ENCODE results near the gene AP2A2.

DNA sequence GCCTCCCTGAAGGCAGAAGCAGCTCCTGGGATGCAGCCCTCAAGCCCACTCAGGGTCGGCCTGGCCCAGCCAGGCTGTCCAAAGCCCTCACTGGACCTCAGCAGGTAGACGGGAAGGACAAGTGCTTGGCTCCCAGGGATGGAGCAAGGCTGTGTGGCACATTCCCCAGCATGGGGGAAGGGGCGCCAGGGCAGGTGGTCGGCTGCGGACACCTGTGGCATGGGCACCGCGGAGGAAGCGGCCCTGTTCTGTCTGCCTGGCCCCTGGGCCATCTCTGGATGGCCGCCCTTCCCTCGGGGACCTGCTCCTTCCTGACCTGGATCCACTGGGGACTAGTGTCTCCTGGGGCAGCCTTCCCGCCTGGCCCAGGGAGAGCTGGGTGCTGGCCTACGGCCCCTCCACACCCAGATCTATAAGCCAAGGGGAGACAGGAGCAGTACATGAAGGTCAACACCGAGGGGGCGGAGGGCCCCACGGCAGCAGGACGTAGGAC is 41.0 kb upstream of the AP2A2 start:
- TF ChIP-seq FOS (IDR thresholded peaks at IDR 0.05; ENCODE audit: low read depth, low read length) (no peak), POLR2A (IDR thresholded peaks at IDR 0.05; ENCODE audit: low read depth, low read length) (no peak), RCOR1 (IDR thresholded peaks at IDR 0.05; ENCODE audit: insufficient replicate concordance, low read length) (no peak), USF2 (IDR thresholded peaks at IDR 0.05; ENCODE audit: low read depth, low read length) (no peak)
- TF ChIP-seq, protein P1, sequence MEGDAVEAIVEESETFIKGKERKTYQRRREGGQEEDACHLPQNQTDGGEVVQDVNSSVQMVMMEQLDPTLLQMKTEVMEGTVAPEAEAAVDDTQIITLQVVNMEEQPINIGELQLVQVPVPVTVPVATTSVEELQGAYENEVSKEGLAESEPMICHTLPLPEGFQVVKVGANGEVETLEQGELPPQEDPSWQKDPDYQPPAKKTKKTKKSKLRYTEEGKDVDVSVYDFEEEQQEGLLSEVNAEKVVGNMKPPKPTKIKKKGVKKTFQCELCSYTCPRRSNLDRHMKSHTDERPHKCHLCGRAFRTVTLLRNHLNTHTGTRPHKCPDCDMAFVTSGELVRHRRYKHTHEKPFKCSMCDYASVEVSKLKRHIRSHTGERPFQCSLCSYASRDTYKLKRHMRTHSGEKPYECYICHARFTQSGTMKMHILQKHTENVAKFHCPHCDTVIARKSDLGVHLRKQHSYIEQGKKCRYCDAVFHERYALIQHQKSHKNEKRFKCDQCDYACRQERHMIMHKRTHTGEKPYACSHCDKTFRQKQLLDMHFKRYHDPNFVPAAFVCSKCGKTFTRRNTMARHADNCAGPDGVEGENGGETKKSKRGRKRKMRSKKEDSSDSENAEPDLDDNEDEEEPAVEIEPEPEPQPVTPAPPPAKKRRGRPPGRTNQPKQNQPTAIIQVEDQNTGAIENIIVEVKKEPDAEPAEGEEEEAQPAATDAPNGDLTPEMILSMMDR (conservative IDR thresholded peaks at IDR 0.05; ENCODE audit: low read depth, low read length): no peak

Data from IMR-90 (cell line).